Smooth muscle cell of the brain vasculature (primary cell): ENCODE results near the gene UVSSA.
"Not testable (repeated sequence)": the region's sequence is repeated elsewhere in the genome, so short reads cannot be mapped to it uniquely, and the experiment has no call there.

Experiments
- DNase-seq: peaks from one replicate; pipeline ENCODE4 v3.0.0-alpha.2; 2012; ENCODE audit warnings: low read depth, low spot score

Gene UVSSA

GRCh38 chr4:1364217-1364616 lies 17.2 kb downstream of the UVSSA start:
- DNase-seq = no peak

DNA sequence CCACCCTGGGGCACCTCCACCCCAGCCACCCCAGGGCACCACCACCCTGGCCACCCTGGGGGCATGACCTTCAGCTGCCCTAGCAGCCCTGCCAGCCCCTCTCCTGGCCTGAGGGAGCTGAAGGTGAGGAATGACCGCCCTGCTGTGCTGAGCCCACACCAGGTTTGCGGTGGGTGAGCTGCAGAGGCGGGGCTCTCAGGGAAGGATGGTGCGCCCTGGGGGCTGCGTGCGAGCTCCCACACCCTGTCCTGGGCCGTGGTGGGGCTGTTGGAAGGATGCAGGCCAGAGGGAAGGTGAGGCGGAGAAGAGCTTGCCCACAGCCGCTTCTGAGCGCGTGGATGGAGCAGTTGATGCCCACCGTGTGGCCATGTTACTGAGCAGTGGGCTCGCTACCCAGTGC lies 17.7 kb downstream of the UVSSA start:
- DNase-seq = no peak

- DNase-seq = no peak
Measured at GRCh38 chr4:1365271-1366178, 18.5 kb downstream of the UVSSA start.

DNA sequence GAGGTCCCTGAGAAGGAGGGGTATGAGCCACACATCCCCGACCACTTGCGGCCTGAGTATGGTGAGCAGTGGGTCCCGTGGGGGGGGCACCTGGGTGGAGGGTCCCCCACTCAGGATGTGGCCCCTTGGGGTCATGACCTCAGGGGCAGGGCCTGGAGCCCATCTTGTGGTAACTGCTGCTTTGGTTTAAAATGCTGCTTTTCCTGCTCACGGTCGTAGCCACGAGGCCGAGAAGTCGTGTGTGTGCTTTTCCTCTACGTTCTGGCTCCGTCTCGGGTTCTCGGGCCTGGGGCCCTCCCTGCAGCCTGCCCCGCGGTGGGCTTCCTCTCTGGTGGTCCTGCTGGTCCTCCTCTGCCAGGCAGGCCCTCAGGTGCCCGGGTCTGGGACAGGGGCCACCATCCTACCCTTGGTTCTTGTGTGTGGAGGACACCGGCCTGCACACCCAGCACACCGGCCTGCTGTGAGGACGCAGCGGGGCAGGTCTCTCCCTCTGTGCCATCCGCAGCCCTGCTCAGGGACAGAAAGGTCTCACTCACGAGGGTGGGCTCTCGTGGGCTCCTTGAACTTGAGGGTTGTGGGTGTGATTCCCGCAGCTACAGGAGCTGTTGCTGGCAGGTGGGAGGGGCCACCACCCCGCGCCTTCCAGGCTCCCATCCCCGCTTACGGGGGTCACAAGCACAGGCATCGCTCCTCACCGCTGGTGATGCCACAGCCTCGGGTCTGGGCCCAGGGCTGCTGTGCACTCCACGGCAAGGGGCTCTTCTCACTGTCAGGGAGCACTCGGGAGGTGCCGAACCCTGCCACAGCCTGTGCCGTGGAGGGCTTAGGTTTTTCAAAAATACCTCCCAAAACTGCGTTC lies 19.6 kb downstream of the UVSSA start:
- DNase-seq = no peak

GRCh38 chr4:1367230-1367935 lies 20.4 kb downstream of the UVSSA start:
- DNase-seq = no peak

GRCh38 chr4:1367936-1368289 lies 20.9 kb downstream of the UVSSA start:
- DNase-seq = no peak

DNA sequence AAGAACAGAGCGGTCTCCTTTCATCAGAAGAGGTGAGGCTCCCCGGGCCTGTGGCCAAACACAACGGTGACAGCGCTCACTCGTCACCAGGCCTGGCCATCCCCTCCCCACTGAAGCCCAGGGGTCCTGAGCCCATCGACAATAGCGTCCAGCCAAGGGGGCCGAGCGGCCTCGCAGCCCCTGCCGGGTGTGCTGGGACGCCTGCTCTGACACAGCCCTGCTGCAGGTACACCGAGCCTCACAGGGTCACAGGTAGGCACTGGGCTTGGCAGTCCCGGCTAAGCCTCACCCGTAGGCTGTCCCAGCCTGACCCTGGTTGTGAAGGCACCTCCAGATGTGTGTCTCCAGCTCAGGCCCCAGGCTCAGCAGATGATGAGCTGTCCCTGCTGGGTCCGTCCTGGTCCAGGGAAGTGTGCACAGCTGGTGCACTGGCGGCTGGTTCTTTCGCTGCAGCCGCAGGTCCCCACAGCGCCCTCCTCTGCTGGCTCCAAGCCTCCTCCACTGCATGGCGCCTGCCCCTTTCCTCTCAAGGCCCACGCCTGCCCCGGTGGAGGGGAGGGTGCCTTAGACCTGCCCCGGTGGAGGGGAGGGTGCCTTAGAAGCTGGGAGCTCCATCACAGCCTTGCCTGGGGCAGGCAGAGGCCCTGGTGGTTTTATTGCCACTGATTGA lies 21.5 kb downstream of the UVSSA start:
- no peak for DNase-seq

DNA sequence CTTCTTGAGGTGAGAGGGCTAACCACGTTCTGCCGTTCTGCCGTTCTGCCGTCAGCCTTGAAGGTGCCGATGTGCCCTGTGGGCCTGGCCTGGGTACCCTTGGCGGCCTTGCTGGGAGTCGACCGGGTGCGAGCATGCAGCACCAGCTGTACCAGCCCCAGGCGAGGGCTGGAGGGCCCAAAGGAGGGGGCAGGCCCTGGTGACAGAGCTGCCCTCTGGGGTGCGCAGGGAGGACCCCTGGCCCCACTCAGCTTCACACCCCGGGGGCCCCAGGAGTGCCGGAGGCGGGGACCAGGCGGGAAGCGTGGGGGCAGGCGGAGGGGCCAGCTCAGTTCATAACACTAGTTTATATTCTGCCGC lies 22.1 kb downstream of the UVSSA start:
- DNase-seq = no peak

GRCh38 chr4:1369479-1370079 lies 22.6 kb downstream of the UVSSA start:
- no peak for DNase-seq

- DNase-seq = no peak
Measured at GRCh38 chr4:1370321-1371124, 23.5 kb downstream of the UVSSA start.

GRCh38 chr4:1371176-1372165 lies 24.5 kb downstream of the UVSSA start:
- DNase-seq = no peak

GRCh38 chr4:1372576-1372975 lies 25.6 kb downstream of the UVSSA start:
- not testable (repeated sequence) for DNase-seq

DNA sequence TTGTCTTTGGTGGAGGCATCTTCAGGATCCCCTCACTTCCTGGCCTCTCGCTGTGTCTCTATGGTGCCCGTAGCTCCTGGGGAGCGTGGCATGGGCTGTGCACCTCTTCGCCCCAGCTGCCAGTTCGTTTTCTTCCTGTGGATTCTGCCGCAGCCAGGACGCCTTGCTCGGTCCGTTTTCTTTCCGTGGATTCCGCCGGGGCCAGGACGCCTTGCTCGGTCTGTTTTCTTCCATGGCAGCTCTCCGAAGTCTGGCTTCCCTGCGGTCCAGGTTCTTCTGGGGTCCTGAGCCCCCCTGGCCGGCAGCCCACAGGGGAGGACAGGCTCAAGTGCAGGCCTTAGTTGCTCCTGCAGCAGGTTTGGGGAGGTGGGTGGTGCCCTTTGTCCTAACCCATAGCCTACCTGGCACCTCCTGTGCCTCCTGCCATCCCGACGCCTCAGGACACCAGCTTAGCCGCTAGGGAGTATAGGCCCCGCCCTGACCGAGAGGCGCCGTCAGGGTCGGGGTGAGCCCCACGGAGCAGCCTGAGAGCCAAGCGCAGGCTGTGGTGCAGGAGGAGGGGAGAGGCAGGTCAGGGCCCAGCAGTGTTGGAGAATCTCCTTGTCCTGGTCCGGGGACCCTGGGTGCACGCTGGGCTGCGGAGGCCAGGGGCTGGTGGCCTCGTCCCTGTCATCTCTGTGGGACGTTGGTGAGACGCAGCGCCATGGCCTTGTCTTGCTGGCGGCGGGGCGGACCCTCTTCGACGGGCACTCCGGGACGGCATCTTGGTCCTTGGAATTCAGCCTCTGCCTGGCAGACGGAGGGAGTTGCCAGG lies 27.1 kb downstream of the UVSSA start:
- DNase-seq = no peak

- DNase-seq = no peak
Measured at GRCh38 chr4:1374706-1375045, 27.7 kb downstream of the UVSSA start.

DNA sequence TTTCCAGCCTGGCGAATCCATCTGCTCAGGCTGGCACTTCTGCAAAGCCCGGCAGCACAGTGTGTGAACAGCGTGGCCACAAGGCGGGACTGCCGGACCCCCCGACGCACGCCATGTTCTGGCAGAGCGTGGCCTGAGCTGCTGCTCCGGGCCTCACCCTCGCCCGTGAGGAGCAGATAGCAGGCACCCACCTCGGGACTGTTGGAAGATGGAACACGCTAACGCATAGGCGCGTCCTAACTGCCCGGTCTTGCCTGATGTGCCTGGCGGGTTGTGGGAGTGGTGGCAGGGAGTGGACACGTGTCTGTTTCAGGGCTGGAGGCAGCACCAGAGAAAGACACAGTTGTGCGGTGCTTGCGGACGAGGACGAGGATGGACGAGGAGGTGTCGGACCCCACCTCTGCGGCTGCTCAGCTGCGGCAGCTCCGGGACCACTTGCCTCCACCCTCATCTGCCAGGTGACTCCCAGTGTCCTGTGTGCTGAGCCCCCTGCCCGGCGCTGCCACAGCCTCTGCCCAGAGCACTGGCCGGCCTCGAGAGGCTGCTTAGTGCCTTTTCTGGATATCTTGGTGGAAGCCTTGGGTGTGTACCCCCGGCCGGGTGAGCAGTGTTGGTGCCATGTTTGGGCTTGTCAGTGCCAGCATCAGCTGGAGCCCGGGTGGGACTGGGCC lies 28.2 kb downstream of the UVSSA start:
- no peak for DNase-seq

GRCh38 chr4:1375761-1376322 lies 28.8 kb downstream of the UVSSA start:
- DNase-seq = no peak

GRCh38 chr4:1376391-1376840 lies 29.4 kb downstream of the UVSSA start:
- no peak for DNase-seq
